Measurements from ENCODE around the gene C1QL1.

The C1QL1 gene

DNA sequence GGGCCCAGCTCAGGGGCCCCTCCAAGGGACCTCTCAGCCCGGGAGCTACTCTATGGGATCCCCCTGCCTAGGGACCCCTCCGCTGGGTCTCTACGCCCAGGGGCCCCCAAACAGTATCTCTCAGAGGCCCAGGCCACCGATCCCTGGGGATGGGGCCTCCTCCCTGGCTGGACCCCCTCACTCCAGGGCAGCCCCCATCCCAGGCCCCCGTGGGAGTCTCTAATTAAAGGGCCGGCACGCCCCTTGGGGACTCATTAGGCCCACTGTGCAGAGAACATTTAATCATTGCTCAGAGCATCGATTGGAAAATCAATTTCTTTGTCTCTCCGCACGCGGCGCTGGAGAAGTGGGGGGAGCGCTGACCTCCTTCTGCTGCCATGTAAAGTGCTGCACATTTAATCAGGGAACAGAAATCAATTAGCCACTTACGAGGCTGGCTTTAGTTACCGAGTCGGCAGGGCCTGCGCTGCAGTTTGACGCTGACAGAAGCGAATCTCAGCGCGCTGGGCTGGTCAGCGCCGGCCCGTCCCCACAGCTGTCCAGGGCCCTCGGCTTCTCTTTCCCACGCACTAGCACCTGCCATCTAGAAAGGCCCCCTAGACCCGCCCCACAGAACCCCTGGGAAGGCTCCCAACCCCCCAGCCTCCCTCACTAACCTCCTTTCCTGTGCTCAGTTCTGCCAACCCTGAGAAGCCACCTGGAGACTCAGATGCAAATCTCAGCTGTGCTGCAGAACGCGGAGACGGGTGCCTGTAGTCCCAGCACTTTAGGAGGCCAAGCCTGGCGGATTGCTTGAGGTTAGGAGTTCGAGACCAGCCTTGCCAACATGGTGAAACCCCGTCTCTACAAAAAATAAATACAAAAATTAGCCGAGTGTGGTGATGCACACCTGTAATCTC lies 20.2 kb upstream of the C1QL1 start:
- no peak for FAIRE-seq

DNA sequence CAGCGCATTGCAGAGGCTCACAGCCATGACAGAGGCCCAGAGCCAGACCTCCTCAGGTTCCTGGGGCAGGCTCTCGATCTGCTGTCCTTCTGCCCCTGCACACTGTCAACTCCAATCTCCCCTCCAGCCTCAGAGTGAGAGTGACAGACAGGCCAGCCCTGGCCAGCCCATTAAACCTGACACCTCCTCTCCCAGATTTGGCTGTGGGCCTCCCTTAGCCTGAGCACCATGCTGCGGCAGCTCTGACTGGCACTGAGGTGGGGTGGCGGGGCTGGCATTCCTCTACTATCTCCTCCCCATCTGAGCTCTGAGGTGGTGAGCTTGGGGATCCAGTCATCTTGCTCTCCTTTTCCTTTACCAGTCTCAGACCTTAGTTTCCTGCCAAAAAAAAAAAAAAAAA lies 15.5 kb upstream of the C1QL1 start:
- FAIRE-seq = no peak

DNA sequence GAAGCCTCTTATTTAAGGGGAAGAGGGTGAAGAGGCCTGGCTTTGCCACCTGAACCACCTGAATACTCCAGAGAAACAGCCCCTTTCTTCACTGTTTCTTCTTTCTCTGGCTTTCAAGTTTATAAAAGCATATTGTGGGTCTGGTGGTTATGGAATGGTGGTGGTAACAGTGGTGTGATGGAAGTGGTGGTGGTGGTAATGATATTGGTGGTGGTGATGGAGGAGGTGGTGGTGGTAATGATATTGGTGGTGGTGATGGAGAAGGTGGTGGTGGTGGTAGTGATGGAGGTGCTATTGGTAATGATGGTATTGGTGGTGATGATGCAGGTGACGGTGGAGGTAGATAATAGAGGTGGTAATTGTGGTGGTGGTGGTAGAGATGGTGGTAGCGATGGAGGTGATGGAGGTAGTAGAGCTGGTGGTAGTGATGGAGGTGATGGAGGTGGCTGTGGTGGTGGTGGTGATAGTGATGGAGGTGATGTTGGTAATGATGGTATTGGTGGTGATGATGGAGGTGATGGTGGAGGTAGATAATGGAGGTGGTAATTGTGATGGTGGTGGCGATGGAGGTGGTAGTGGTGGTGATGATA lies 14.1 kb upstream of the C1QL1 start:
- FAIRE-seq = no peak

DNA sequence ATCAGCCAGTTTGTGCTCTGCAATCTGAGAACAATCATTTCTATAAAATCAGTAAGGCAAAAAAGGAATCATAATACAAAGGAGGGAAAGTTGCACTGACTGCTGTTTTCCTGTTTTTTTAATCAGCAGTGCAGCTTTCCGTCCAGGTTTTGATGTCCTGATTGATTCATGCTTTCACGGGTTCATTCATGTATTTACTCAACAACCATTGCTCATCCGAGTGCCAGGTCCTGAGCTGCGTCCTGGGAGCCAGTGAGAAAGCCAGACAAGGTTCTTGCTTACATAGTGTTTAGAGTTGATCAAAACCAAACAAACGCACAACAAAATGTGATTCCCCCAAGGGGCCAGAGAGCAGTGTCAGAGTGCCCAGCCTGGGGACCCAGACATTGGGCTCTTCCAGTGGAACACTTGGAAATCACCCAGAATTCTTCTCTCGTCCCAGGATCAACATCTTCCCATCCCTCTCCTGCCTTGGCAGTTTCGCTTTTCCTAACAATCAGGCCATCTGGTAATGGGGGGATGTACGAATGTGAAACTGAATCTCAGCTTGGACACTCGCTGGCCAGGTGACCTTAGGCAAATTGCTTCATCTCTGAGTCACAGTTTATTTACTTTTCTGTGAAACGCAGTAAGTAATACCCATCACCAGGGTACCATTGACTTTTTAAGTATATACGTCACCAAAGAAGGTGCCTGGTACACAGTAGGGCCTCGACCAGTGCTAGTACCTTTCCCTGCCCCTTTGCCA lies 13.3 kb upstream of the C1QL1 start:
- FAIRE-seq = no peak

DNA sequence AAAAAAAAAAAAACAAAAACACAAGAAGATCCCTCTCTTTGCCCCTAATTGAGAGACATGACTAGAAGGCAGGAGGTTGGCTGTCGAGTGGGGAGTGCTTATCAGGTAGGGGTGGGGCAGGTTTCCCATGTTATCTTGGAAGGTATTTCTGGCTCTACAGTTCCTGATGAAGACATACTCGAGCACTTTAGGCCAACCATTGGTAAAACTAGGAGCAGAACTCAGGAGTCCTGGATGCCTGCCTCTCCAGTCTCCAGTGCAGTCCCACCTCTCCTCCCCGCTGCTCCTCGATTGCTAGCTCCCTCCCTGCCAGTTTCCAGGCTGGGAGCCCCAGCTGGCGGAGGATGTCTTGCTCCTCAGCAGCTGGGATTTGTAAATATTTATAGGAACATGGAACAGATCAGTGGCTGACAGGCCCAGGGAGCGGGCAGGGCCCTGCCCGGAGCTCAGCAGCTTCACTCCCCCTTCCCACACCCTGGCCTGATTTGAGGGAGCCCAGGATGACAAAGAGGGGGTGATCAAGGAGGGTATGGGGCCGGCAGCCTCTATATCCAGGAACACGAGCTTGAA lies 11.4 kb upstream of the C1QL1 start:
- no peak for FAIRE-seq

DNA sequence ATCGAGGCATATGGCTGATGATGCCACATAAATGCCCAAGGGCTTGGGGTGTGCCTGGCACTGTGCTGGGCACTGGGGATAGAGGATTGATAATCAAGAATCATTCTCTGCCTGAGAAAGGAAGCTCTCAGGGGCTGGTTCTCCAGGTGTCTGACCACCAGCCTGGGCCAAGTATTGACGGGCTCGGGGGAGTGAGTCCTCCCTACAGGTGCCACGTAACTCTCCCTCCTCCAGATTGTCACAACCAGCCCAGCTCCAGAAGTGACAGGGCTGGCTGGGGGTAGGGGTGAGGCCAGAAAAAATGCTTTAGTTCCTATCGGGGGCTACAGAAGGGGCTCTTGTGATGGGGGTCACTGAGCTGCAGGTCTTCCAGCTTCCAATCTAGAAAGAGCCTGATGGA lies 10.7 kb upstream of the C1QL1 start:
- no peak for FAIRE-seq

DNA sequence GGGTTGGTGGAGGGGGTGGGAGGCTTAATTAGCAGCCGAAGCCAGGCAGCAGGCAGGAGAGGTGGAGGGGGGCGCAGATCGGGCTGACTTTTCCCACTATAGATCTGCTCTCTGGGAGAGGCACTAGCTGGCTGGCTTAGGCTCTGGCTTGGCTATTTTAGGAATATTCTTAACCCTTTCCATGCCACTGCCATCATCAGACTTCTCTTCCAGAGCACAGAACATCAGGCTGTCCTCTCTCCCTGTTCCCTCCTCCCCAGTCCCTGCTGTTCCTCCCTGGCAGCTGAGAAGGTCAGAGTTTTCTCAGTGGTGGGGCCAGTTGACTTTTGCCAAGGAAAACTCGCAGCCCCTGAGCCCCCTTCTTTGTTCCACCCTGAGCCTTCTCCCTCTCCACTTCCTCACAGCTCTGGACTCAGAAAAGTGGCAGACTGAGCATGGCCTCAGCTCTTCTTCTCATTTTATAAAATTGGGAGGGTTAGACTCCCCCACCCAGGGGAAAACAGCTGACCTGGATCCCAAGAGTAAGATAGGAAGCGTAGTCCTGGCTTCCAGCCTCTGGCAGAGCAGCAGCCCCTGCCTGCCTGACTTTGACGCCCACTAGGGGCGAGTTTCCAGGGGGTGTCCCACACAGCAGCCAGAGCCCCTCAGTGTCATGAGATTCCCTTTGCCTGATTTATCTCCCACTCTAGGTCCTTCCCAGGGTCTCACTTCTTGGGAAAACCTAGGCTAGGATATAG lies 9.9 kb upstream of the C1QL1 start:
- no peak for FAIRE-seq

DNA sequence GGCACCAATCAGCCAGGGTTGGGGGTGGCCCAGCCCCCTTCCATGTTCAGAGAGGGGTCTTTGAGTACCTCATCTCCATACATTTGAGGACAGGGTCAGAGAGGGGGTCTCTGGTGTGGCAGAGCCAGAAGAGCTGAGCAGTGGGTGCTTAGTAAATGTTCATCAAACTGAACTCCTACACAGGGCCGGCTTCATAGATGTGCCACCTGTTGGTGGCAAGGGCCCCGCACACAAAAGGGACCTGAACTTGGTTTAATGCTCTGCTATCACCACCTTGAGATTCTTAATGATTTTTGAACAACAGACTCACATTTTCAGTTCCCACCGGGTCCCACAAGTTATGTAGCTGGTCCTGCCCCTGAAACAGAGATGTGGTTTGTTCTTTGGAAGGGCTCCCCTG lies 9.0 kb upstream of the C1QL1 start:
- FAIRE-seq = no peak

DNA sequence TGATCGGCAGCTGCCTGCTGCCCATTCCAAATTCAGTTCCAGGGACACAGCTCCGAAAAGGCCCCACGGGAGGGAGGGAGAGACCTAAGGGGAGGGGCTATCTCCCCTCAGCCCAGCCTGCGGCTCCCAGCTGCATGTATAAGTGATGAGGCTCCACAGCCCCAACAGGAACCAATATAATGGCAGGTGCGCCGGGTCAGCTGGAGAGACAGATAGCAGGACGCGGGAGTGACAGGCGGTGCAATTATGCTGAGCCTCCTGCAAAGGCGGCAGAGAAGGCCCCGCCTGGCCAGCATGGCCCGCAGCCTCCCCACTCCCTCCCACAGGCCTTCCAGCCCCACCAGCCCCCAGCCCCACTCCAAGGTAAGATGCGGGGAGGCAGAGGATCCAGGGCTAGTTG lies 8.1 kb upstream of the C1QL1 start:
- no peak for FAIRE-seq

DNA sequence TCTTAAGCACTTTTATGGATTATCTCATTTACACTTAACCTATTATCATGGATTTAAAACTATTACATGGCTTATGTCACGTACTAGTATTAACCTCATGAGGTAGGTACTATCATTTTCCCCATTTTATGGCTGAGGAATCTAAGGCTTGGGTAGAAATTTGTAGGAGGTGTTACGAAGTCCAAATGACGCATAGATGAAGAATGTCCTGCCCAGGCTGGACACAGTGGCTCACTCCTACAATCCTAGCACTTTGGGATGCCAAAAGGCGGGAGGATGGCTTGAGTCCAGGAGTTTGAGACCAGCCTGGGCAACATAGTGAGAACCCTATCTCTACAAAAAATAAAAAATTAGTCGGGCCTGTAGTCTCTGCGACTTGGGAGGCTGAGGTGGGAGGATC lies 4.8 kb upstream of the C1QL1 start:
- FAIRE-seq = peak; percentile 90

DNA sequence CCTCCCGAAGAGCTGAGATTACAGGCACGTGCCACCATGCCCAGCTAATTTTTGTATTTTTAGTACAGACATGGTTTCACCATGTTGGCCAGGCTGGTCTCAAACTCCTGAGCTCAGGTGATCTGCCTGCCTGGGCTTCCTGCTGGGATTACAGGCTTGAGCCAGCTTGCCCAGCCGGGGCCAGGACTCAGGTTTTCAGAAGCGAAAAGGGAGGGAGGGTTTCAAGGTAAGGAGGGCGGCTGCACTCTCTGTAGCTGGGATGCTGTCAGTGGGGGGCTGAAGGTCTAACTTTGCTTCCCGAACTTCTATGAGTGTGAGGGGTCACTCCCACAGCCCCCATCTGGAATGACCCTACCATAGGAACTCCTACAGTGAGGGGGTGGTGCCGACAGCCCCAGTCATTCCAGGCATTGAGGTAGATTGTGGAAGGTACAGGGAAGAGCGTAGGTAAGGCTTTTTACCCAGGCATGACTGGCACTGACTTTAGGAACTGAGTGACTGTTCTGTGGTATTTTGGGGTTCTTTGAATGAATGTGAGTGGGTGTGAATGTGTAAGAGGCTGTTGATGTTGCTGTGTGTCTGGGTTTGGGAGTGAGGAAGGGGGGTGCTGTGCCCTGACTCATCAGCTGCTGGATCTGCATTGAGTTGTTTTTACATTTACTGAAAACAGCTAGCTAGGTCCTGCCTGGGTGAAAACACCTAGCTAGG lies 3.8 kb upstream of the C1QL1 start:
- FAIRE-seq = peak; percentile 47

DNA sequence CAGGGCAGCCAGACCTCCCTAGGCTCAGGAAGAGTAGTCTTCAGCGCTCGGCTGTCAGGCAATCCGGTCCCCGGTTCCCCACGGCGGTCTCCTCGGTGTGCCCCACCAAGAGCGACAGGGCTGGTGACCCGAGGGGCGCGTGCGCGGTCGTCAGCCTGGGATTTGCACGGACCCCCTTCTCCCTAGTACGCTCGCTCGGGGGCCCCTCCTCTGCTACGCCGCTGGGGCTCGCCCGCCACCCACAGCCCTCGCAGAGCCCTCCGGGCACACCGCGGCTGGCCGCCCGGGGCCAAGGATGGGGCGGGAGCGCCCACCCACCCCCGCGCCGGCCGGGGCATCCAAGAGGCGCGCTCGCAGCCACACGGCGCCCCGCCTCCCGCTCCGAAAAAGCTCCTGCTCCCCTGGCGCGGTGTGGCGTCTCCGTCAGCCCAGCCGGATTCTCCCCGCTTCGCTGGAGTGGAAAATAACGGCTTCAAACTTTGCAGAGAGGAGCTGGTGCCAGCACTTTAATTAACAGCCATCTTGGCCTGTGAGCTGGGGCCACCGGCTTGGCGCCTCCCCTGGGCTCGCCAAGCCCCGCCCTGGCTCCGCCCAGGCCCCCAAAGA lies 2.1 kb upstream of the C1QL1 start:
- peak; percentile 33 for FAIRE-seq

DNA sequence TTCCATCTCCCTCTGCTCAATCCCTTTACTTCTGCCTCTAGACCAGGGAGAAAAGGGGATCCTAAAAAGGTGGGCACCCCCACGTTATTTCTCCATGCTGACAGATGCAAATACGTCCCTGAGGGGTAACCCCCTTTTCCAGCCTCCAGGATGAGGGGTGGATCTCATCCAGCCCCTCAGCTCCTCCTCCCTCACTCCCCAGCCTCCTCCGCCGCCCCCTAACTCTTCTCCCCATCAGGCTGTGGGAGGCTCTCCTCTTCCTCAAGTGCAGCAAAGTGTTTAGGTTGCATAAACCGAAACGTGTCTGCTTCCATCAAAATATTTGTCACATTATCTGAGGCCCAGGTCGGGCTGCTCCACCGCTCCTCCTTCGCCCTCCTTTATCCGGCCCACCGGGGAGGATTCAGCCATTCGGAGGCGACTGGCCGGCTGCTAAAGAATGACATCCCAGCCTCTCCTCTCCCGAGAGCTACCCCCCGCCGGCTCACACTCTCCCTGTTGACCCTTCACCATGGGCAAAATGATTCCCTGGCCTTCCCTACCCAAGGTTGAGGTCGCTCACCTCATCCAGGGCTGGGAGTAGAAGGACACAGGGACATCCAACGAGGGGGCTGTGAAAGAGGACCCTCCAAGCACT lies 1.2 kb upstream of the C1QL1 start:
- FAIRE-seq = peak; percentile 21

DNA sequence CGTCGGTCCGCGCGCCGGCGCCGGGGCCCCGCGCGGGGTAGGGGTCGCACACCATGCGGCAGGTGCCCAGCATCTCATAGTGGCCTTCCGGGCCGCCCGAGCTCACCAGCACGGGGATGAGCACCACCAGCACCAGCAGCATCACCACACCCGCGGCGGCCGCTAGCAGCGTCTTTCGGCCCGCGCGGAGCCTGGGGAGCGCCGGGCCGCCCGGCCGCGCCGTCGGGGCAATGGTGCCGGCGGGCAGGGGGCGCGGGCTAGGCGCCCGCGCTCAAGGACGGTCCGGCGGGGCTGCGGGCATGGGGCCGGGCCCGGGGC lies 237 bp downstream of the C1QL1 start:
- no peak for FAIRE-seq

DNA sequence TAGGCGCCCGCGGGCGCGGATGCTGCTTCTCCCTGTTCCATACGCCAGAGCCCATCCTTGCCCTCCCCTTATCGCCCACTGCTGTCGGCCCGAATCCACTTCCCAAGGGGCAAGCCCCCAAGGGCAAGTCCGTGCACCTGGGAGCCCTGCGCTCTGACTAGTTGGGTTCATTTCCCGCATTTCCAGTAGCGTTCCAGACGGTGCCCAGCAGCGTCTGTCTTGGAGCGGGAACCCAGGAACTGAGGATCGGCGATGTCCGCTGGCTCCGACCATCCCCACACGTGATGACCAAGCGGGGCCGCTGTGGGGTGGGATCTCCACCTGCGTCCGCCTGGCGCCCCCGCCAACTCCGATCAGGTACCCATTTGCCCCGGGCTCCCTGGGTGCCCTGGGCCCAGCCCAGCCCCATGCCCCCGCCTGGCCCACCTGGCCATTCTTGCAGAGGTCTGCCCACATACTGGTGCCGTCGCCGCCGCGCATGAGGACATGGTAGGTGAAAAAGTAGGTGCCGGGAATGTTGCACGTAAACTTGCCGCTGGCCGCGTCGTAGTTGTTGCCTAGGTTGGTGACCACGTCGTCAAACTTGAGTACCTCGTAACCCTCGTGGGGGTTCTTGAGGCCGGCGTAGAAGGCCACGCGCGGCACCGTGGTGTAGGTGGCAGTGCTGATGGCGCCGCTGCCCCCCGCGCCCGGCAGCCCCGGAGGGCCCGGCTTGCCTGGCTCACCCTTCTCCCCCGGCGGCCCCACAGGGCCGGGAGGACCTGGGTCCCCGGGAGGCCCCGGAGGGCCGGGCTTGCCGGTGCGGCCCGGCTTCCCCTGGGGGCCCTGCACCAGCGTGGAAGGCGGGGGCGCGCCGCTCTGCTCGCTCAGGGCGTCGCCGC lies 837 bp downstream of the C1QL1 start:
- no peak for FAIRE-seq

DNA sequence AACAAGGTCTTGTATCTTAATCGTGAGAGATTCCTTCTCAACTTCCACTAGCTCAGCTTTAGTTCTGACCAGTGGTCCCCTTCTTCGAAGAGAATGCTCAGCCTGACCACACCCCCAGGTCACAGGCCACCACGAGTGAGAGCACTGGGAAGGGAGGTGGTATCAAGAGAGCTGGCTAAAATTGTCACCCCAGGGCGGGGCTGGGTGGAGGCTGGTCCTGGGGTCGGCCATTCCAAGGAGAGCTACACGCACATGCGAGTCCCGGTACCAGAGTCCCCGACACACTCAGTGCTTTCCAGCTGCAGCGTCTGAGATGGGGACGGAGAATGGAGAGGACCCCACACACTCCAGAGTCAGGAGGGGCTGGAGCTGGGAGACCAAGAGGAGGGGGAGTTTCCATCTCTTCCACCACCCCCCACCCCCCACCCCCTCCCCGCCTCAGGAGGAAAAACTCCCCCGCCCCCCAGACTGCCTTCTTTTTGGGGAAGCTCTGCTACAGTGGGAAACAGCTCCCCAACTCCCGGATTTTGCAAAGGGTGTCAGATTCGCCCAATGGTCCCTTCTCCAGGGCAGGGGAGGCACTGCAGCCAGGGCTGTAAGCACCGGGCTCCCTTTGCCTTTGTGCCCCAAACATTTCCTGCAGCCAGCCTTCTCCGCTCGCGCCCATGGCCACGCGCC lies 1.6 kb downstream of the C1QL1 start:
- FAIRE-seq = no peak

DNA sequence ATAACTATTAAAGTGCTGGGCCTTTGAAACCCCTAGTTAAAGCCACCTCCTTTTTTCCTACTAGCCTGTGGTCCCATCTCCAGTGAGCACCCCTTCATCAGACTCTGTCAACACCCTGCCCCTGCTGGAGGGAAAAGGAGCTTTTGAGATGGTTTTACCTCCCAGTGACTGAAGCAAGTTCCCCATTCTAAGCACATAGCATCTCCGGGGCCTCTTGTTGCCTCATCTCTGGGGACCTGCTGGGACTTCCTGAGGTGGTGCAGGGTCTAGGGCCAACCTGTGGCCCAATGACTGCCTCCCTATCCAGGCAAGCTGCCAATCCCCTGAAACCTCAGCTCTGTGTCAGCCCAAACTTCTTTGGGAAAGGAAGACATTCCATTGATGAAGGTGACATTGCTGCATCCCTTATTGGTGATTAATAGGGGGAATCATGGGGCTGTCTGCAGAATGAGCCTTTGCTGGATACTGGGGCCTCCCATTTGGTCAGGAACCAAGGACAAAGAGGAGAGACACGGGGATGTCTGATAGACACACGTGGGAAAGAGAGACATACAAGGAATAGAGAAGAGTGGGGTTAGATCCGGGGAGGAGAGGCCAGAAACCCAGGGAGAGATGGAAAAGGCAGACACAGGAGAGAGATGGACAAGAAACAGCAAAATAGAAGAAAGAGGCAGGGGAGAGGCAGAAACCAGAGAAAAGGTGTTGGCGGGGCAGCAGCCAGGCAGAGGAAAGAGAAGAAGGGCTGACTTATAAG lies 2.4 kb downstream of the C1QL1 start:
- FAIRE-seq = no peak

DNA sequence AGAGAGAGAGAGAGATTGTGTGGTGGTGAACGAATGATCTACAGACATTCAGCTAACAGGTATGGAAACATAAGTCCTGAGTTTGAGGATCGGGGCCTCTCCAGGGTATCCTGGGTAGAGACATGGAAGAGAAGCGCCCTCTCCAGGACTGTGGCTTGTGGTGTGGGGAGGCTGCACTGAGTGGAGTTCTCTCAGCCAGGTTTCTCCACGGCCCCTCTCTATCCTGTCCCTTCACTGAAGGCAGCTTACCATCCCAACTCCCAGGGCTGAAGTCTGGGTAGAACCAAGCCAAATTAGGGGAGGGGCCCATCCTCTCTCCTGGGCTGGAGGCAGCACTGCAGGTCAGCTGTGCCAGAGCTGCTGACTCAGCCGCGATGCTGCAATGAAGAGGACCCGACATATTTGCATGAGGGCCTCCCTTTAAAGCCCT lies 6.2 kb downstream of the C1QL1 start:
- FAIRE-seq = peak; percentile 62

DNA sequence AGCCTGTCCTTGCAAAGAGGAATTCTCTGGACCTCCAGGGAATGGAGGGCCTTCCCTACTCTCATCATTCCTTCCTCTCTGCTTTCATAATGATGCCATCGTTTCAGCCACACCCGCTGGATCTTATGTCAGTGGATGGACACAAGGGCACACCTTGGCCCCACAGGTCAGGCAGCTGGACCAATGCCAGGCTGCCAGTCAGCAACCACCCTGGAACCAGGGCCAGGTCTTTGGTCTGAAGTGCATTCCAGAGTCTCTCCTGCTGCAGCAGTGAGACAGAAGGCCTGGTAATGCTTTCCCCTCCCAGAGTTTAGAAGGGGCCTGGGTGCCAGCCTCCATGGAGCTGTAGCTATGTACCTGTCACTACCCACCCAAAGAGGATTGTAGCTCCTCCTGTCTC lies 7.4 kb downstream of the C1QL1 start:
- no peak for FAIRE-seq

Data from G401.6 (cell line).